Duodenal mucosa (tissue), 2 donors: Measurements from ENCODE around the gene FBN1.

Source experiments
- H3K27ac ChIP-seq: one replicate; pipeline ENCODE4 v1.7.0; 2013; ENCODE audit warnings: low read depth, low read length
- H3K27me3 ChIP-seq, 2 donors: one replicate each; pipeline ENCODE4 v1.7.0; 2013; ENCODE audit warnings: low read length in 2 of 2, control low read depth in 1 of 2; ENCODE audit not compliant: insufficient read depth in 2 of 2, control insufficient read depth in 1 of 2
- H3K36me3 ChIP-seq, 2 donors: one replicate each; pipeline ENCODE4 v1.7.0; 2013; ENCODE audit warnings: low read length in 2 of 2, control low read depth in 1 of 2; ENCODE audit not compliant: insufficient read depth in 2 of 2, control insufficient read depth in 1 of 2
- H3K4me1 ChIP-seq, 2 donors: one replicate each; pipeline ENCODE4 v1.7.0; 2013; ENCODE audit warnings: low read length in 2 of 2, control low read depth in 1 of 2; ENCODE audit not compliant: insufficient read depth in 2 of 2, control insufficient read depth in 1 of 2
- H3K4me3 ChIP-seq, 2 donors: one replicate each; pipeline ENCODE4 v1.7.0; 2013; ENCODE audit warnings: low read length in 2 of 2, low read depth in 1 of 2
- H3K9ac ChIP-seq, 2 donors: one replicate each; pipeline ENCODE4 v1.7.0; 2013; ENCODE audit warnings: low read length in 2 of 2, low read depth in 1 of 2
- H3K9me3 ChIP-seq, 2 donors: one replicate each; pipeline ENCODE4 v1.7.0; 2013; ENCODE audit warnings: low read length in 2 of 2, control low read depth in 1 of 2; ENCODE audit not compliant: control insufficient read depth in 1 of 2

The FBN1 gene

DNA sequence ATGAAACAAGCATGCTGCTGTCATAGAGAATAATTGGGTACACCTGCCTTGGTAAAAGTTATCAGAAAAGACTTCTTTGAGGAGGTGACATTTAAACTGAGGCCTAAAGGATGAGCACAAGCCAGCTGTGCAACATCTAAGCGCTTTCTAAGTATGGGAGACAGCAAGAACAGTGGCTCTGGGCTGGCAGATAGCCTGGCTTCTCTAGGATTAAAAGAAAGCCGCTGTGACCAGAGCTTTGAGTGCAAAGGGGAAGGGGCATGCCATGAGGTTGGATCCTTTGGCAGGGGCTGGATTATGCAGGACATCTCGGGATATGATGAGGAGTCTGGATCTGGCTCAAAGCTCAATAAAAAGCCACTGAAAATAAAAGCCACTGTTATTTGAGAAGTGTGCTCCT lies 99.2 kb downstream of the FBN1 start:
- H3K27me3 ChIP-seq = no peaks in the 10 kb centered on the region
- H3K9ac ChIP-seq = no peak overlapping the region
- H3K4me1 ChIP-seq = peaks cover 0 to 5% of the 10 kb centered on the region in 2 donors
- no peak overlapping the region for H3K27ac ChIP-seq
- no peaks in the 10 kb centered on the region for H3K9me3 ChIP-seq
- H3K4me3 ChIP-seq = no peak overlapping the region
- no peaks in the 10 kb centered on the region for H3K36me3 ChIP-seq

DNA sequence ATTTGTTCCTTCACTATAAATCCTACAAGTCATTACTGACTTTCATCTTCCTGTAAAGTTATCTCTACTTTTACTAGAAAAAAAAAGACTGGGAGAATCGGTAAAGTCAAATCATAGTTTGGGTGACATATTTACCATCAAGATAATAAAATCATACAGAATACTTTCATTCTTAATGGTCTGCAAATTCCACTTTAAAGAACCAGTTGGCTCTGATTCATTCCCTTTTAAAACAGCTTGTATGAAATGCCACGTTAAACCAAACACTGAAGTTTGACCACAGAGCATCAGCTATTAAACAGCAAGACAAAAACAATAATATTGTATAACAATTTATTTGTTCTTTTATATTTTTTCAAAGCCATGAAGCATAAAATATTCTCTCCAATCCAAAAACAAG lies 100.7 kb downstream of the FBN1 start:
- Histone ChIP-seq H3K27me3 (no peaks in the 10 kb centered on the region), H3K27ac (no peak overlapping the region), H3K4me3 (no peak overlapping the region), H3K9me3 (no peaks in the 10 kb centered on the region), H3K9ac (no peak overlapping the region), H3K4me1 (peaks cover 0 to 5% of the 10 kb centered on the region in 2 donors), H3K36me3 (no peaks in the 10 kb centered on the region)

DNA sequence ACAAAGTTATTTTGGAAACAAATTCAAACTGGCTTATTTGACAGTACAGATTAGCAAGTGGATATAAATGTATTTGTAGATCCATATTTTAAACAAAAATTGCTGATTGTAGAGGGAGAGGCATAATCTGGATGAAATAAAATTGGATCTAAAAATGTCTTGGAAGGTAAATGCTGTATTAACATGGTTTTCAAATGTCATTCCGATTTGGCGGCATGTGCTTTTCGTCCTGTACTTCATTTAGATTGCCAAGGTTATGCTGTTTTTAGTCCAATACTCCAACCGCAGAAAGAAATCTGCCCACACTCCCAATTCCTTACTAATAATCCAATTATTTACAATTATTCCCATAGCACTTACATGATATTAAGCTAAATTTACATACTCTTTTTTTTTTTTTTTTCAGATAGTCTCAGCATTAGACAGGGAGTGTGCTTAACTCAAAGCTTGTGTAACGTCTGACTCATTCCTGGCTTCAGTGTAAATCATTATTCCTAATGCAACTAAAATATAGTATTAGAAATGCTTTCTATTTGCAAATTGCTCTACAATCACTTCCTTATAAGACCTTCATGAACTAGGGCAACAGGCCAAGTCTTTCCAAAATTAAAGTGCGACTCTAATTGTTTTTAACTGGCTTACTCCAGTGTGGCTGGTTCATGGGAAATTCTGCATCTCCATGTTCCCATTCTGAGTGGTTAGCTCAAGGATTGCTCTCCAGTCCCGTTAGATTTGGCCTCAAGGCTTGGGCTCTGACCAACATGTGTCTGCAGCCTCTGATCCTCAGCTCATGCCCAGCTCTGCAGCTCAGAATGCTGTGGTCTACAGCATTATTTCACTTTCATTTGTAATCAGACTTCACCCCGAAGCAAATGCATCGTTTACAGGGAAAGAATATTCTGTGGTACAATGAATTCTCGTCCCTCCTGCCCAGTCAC lies 103.9 kb downstream of the FBN1 start:
- no peaks in the 10 kb centered on the region for H3K27me3 ChIP-seq
- H3K36me3 ChIP-seq = no peaks in the 10 kb centered on the region
- H3K4me1 ChIP-seq = peaks cover 0 to 5% of the 10 kb centered on the region in 2 donors
- H3K4me3 ChIP-seq = peak overlapping the region in 1 of 2 donors; percentile 10
- no peak overlapping the region for H3K9ac ChIP-seq
- no peak overlapping the region for H3K27ac ChIP-seq
- H3K9me3 ChIP-seq = no peaks in the 10 kb centered on the region

DNA sequence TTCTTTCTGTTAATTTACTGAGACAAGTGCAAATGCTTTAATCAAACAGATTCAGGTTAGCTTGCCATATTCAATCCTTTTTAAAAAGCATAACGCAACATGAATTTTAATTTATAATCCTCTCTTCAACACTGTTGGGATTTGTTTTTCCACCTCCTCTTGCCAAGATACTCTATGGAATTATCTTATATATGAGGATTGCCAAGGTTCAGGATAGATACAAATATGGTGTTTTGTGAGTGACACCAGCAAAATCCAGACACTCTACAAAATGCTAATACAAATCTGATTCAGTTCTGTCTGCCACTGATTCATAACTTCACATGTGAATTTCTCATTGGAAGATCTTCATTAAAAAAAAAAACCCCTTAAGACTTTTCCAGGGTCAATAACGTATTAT lies 104.8 kb downstream of the FBN1 start:
- Histone ChIP-seq H3K4me1 (peaks cover 0 to 5% of the 10 kb centered on the region in 2 donors), H3K9ac (no peak overlapping the region), H3K27me3 (no peaks in the 10 kb centered on the region), H3K36me3 (no peaks in the 10 kb centered on the region), H3K27ac (no peak overlapping the region), H3K4me3 (no peak overlapping the region), H3K9me3 (no peaks in the 10 kb centered on the region)

GRCh38 chr15:48538941-48539340 lies 106.6 kb downstream of the FBN1 start:
- no peaks in the 10 kb centered on the region for H3K9me3 ChIP-seq
- H3K27me3 ChIP-seq = no peaks in the 10 kb centered on the region
- peaks cover 0 to 5% of the 10 kb centered on the region in 2 donors for H3K4me1 ChIP-seq
- no peaks in the 10 kb centered on the region for H3K36me3 ChIP-seq
- no peak overlapping the region for H3K27ac ChIP-seq
- H3K9ac ChIP-seq = no peak overlapping the region
- no peak overlapping the region for H3K4me3 ChIP-seq

DNA sequence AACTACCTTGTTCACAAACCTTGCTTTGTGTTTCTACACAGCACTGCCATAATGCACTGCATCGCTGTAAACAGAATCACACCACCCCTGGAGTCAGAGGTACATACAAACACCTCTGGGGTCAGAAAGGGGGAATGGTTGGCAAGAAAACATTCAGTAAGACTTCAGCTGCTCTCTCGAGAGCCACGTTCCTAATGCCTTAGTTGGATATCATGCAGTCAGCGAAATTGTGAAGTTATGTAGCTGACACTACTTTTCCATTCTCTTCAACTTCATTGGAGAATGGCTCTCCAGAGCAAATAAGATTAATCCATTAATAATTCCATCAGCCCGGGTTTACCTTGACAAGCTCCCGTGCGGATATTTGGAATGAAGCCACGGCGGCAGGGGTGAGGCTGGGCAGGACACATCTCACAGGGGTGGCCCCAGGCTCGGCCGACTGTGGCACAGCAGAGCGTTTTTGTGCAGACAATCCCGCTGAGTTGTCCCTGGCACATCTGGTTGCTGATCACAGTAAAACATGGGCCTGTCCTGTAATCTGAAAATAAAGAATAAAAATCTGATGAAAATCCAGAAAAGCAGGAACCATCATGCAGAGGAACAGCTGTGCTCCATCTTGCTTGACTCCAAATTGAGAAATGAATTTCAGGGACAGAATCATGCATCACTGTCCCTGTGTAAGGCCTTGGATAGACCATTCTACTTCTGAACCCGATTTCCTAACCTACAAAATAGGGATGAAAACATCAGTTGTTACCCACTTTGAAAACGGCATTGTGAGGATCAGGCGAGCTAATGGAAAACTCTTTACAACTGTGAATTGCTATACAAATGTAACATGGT lies 108.0 kb downstream of the FBN1 start:
- Histone ChIP-seq H3K36me3 (no peaks in the 10 kb centered on the region), H3K27me3 (no peaks in the 10 kb centered on the region), H3K27ac (no peak overlapping the region), H3K9me3 (no peaks in the 10 kb centered on the region), H3K4me1 (peaks cover 0 to 5% of the 10 kb centered on the region in 2 donors), H3K4me3 (no peak overlapping the region), H3K9ac (no peak overlapping the region)

- Histone ChIP-seq H3K36me3 (no peaks in the 10 kb centered on the region), H3K9me3 (no peaks in the 10 kb centered on the region), H3K4me3 (no peak overlapping the region), H3K27me3 (no peaks in the 10 kb centered on the region), H3K9ac (no peak overlapping the region), H3K27ac (no peak overlapping the region), H3K4me1 (no peaks in the 10 kb centered on the region)
Observed at GRCh38 chr15:48536681-48537091, 108.8 kb downstream of the FBN1 start.

DNA sequence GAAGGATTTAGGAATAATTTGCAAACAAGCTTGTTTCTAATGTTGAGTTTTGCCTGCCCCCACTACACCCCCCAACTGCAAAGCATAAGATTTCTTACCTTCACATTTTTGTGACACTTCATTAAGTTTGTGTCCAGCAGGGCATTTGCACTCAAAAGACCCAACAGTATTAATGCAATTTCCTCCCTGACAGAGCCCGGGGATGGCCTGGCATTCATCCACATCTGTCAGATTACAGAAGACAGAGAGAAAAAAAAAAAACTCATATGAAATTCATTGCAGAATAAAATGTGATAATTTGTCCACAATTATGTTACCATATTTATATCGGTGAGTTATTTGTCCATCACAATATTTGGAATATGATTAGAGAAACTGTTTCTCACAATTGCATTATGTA lies 111.5 kb downstream of the FBN1 start:
- Histone ChIP-seq H3K27me3 (no peaks in the 10 kb centered on the region), H3K9ac (no peak overlapping the region), H3K27ac (no peak overlapping the region), H3K4me3 (no peak overlapping the region), H3K4me1 (no peaks in the 10 kb centered on the region), H3K36me3 (no peaks in the 10 kb centered on the region), H3K9me3 (no peaks in the 10 kb centered on the region)

DNA sequence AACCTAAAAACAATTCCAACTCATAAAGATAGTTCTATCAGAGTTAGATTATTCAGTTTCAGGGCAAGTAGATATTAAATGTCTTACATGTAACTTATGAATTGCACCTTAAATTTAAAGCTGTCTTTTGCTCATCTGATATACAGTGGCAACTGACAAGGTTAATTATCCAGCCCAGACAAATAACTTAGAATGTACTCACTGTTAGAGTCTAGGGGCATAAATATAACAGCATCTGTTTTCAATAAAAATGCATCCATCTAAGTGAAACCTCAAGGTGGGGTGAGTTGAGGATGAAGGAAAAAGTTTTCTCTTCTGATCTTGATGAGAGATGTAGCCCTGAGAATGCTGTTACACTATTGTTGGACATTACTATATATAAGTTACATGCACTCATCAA lies 112.6 kb downstream of the FBN1 start:
- H3K36me3 ChIP-seq = no peaks in the 10 kb centered on the region
- no peak overlapping the region for H3K4me3 ChIP-seq
- H3K27me3 ChIP-seq = no peaks in the 10 kb centered on the region
- H3K9me3 ChIP-seq = no peaks in the 10 kb centered on the region
- no peaks in the 10 kb centered on the region for H3K4me1 ChIP-seq
- H3K27ac ChIP-seq = no peak overlapping the region
- H3K9ac ChIP-seq = no peak overlapping the region

DNA sequence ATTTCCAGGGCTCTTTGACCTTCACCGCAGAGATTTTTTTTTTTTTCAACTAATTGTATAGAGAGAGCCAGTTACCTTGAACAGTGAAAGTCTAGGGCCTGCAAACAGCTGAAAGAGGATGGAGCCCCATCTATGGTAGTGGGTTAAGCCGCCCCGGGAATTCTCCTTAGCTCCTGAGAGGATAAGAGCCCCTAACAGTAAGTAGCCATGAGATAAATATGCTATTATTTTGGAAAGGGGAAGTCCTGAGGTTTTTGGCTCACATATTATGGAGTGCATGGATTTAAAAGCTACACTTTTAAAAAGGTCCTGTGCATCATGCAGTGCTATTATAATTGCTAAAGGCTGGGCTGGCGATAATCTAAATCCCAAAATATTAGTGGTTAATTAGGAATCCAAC lies 115.0 kb downstream of the FBN1 start:
- Histone ChIP-seq H3K9me3 (no peaks in the 10 kb centered on the region), H3K36me3 (no peaks in the 10 kb centered on the region), H3K9ac (no peak overlapping the region), H3K4me3 (no peak overlapping the region), H3K4me1 (no peaks in the 10 kb centered on the region), H3K27ac (no peak overlapping the region), H3K27me3 (no peaks in the 10 kb centered on the region)
